ENCODE data around the gene GTPBP4. TPM values are rescaled to one million over a fixed set of nuclear protein-coding genes. Genes with fewer than 3 reads are reported as not detected.
"Not testable (repeated sequence)": the region's sequence is repeated elsewhere in the genome, so short reads cannot be mapped to it uniquely, and the experiment has no call there.

Gene GTPBP4
- total RNA-seq, 1 donor, result 26.5 TPM

- TF ChIP-seq CTCF (IDR thresholded peaks at IDR 0.05; ENCODE audit: insufficient read depth, low read length), result no peak
- H3K4me3 ChIP-seq (ENCODE audit: low read depth, low read length), result no peak overlapping the region
- DNase-seq (ENCODE audit: low read depth), result no peak
Measured at GRCh38 chr10:1007583-1007982, 19.3 kb downstream of the GTPBP4 start.

- H3K4me3 ChIP-seq (ENCODE audit: low read depth, low read length), result no peak overlapping the region
- no peak for DNase-seq (ENCODE audit: low read depth)
- TF ChIP-seq CTCF (IDR thresholded peaks at IDR 0.05; ENCODE audit: insufficient read depth, low read length), result no peak
Measured at GRCh38 chr10:1009071-1009494, 20.8 kb downstream of the GTPBP4 start.

GRCh38 chr10:1009947-1010346 lies 21.7 kb downstream of the GTPBP4 start:
- not testable (repeated sequence) for DNase-seq (ENCODE audit: low read depth); H3K4me3 ChIP-seq (ENCODE audit: low read depth, low read length)

GRCh38 chr10:1010703-1011102 lies 22.5 kb downstream of the GTPBP4 start:
- TF ChIP-seq CTCF (IDR thresholded peaks at IDR 0.05; ENCODE audit: insufficient read depth, low read length), result no peak
- H3K4me3 ChIP-seq (ENCODE audit: low read depth, low read length), result no peak overlapping the region
- no peak for DNase-seq (ENCODE audit: low read depth)

- DNase-seq (ENCODE audit: low read depth), result no peak
- TF ChIP-seq CTCF (IDR thresholded peaks at IDR 0.05; ENCODE audit: insufficient read depth, low read length), result no peak
- H3K4me3 ChIP-seq (ENCODE audit: low read depth, low read length), result no peak overlapping the region
Measured at GRCh38 chr10:1011696-1012095, 23.5 kb downstream of the GTPBP4 start.

- no peak for DNase-seq (ENCODE audit: low read depth)
- no peak for TF ChIP-seq CTCF (IDR thresholded peaks at IDR 0.05; ENCODE audit: insufficient read depth, low read length)
- H3K4me3 ChIP-seq (ENCODE audit: low read depth, low read length), result no peak overlapping the region
Measured at GRCh38 chr10:1015688-1016087, 27.5 kb downstream of the GTPBP4 start.

- TF ChIP-seq CTCF (IDR thresholded peaks at IDR 0.05; ENCODE audit: insufficient read depth, low read length), result no peak
- H3K4me3 ChIP-seq (ENCODE audit: low read depth, low read length), result no peak overlapping the region
Measured at GRCh38 chr10:1019362-1019761, 31.1 kb downstream of the GTPBP4 start.

More at GRCh38 chr10:1019362-1019761, 31.1 kb downstream of the GTPBP4 start:
- no peak for DNase-seq (ENCODE audit: low read depth)
